ENCODE measurements around the gene MRPL12.

- TF ChIP-seq, protein P1, sequence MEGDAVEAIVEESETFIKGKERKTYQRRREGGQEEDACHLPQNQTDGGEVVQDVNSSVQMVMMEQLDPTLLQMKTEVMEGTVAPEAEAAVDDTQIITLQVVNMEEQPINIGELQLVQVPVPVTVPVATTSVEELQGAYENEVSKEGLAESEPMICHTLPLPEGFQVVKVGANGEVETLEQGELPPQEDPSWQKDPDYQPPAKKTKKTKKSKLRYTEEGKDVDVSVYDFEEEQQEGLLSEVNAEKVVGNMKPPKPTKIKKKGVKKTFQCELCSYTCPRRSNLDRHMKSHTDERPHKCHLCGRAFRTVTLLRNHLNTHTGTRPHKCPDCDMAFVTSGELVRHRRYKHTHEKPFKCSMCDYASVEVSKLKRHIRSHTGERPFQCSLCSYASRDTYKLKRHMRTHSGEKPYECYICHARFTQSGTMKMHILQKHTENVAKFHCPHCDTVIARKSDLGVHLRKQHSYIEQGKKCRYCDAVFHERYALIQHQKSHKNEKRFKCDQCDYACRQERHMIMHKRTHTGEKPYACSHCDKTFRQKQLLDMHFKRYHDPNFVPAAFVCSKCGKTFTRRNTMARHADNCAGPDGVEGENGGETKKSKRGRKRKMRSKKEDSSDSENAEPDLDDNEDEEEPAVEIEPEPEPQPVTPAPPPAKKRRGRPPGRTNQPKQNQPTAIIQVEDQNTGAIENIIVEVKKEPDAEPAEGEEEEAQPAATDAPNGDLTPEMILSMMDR (IDR thresholded peaks at IDR 0.05) = no peak
- TF ChIP-seq POLR2A (IDR thresholded peaks at IDR 0.05; ENCODE audit: low read depth) = no peak
Measured at GRCh38 chr17:81696218-81696941, 6.8 kb upstream of the MRPL12 start.
